WTC11 (cell line): ENCODE data around the gene ELOVL5. TPM values are rescaled to one million over a fixed set of nuclear protein-coding genes. Genes with fewer than 3 reads are reported as not detected.
"Not testable (repeated sequence)": the region's sequence is repeated elsewhere in the genome, so short reads cannot be mapped to it uniquely, and the experiment has no call there.

Source experiments
- ATAC-seq: fragments of 200-7000 bp; cut with Tn5 transposase; 2 replicates; pipeline ENCODE4 v1.10.0; 2021; ENCODE audit warnings: mild to moderate bottlenecking, moderate library complexity
- CTCF ChIA-PET: fragments of 300-600 bp; sonication (Branson Sonifier 250); formaldehyde crosslinking; loops from one replicate; lab custom pipeline; 2021; ENCODE audit warnings: antibody characterized with exemption; lab: Charles Lee
- POLR2A ChIA-PET: fragments of 350-600 bp; sonication (Branson Sonifier 250); formaldehyde crosslinking; loops from one replicate; lab custom pipeline; 2021; ENCODE audit warnings: antibody characterized with exemption; lab: Charles Lee
- DNase-seq: peaks from one replicate; pipeline ENCODE4 v3.0.0; 2021; ENCODE audit warnings: low spot score
- H3K27ac Mint-ChIP-seq: 2 replicates; pipeline ENCODE4 v1.8.0; 2021; ENCODE audit warnings: mixed read lengths
- H3K27me3 Mint-ChIP-seq: 2 replicates; pipeline ENCODE4 v1.8.0; 2021; ENCODE audit warnings: low read depth, mild to moderate bottlenecking, moderate library complexity, mixed read lengths
- H3K36me3 Mint-ChIP-seq: 2 replicates; pipeline ENCODE4 v1.8.0; 2021; ENCODE audit warnings: mixed read lengths
- H3K4me1 Mint-ChIP-seq: 2 replicates; pipeline ENCODE4 v1.8.0; 2022; ENCODE audit warnings: mixed read lengths
- H3K4me3 Mint-ChIP-seq: 2 replicates; pipeline ENCODE4 v1.8.0; 2021; ENCODE audit warnings: mild to moderate bottlenecking, moderate library complexity, mixed read lengths
- H3K9me3 Mint-ChIP-seq: 2 replicates; pipeline ENCODE4 v1.8.0; 2021; ENCODE audit warnings: mixed read lengths
- ARID4B ChIP-seq: sonication (generic); formaldehyde crosslinking; IDR thresholded peaks from 2 replicates; pipeline ENCODE4 v1.8.0; 2023; ENCODE audit warnings: missing genetic modification reagents, mild to moderate bottlenecking, borderline replicate concordance
- CREM ChIP-seq: sonication (generic); formaldehyde crosslinking; IDR thresholded peaks from 2 replicates; pipeline ENCODE4 v1.8.1; 2022; ENCODE audit warnings: mild to moderate bottlenecking, missing genetic modification reagents, moderate library complexity
- ESRRA ChIP-seq: sonication (generic); formaldehyde crosslinking; IDR thresholded peaks from 2 replicates; pipeline ENCODE4 v1.8.1; 2022; ENCODE audit warnings: mild to moderate bottlenecking, missing genetic modification reagents, borderline replicate concordance
- FOXK1 ChIP-seq: sonication (generic); formaldehyde crosslinking; IDR thresholded peaks from 2 replicates; pipeline ENCODE4 v1.8.0; 2022; ENCODE audit warnings: mild to moderate bottlenecking, moderate library complexity, missing genetic modification reagents
- KAT7 ChIP-seq: sonication (generic); formaldehyde crosslinking; IDR thresholded peaks from 2 replicates; pipeline ENCODE4 v1.8.1; 2023; ENCODE audit warnings: missing genetic modification reagents, mild to moderate bottlenecking, borderline replicate concordance
- OVOL2 ChIP-seq: fragments of 250-450 bp; sonication (Bioruptor Pico); IDR thresholded peaks from 2 replicates; pipeline ENCODE4 v1.9.0; 2021; ENCODE audit warnings: mild to moderate bottlenecking, borderline replicate concordance
- PREB ChIP-seq: sonication (generic); formaldehyde crosslinking; IDR thresholded peaks from 2 replicates; pipeline ENCODE4 v1.8.1; 2022; ENCODE audit warnings: mild to moderate bottlenecking, missing genetic modification reagents, moderate library complexity, borderline replicate concordance
- PRRX2 ChIP-seq: fragments of 250-450 bp; sonication (Bioruptor Pico); IDR thresholded peaks from 2 replicates; pipeline ENCODE4 v1.8.0; 2021; ENCODE audit warnings: mild to moderate bottlenecking
- RORB ChIP-seq: fragments of 250-450 bp; sonication (Bioruptor Pico); IDR thresholded peaks from 2 replicates; pipeline ENCODE4 v1.9.0; 2021; ENCODE audit warnings: mild to moderate bottlenecking
- TEAD1 ChIP-seq: sonication (generic); formaldehyde crosslinking; IDR thresholded peaks from 2 replicates; pipeline ENCODE4 v1.8.0; 2022; ENCODE audit warnings: mild to moderate bottlenecking, missing genetic modification reagents
- ZBTB21 ChIP-seq: sonication (generic); formaldehyde crosslinking; IDR thresholded peaks from 2 replicates; pipeline ENCODE4 v1.8.1; 2023; ENCODE audit warnings: mild to moderate bottlenecking, missing genetic modification reagents, borderline replicate concordance
- ZBTB43 ChIP-seq: sonication (generic); formaldehyde crosslinking; IDR thresholded peaks from 2 replicates; pipeline ENCODE4 v1.8.1; 2023; ENCODE audit warnings: mild to moderate bottlenecking, missing genetic modification reagents
- ZNF121 ChIP-seq: sonication (generic); formaldehyde crosslinking; IDR thresholded peaks from 2 replicates; pipeline ENCODE4 v1.8.0; 2023; ENCODE audit warnings: missing genetic modification reagents
- total RNA-seq: library from RNA; stranded (reverse); gene quantifications from 3 replicates; pipeline ENCODE4 v1.2.3, GENCODE V29; 2021
- TF ChIP-seq, protein P1 (sequence below): sonication (generic); formaldehyde crosslinking; IDR thresholded peaks from 2 replicates; pipeline ENCODE4 v1.8.1; 2023; ENCODE audit warnings: mild to moderate bottlenecking, missing genetic modification reagents
- TF ChIP-seq, protein P2 (sequence below): sonication (generic); formaldehyde crosslinking; IDR thresholded peaks from 2 replicates; pipeline ENCODE4 v1.8.1; 2022; ENCODE audit warnings: missing genetic modification reagents, borderline replicate concordance
- TF ChIP-seq, protein P3 (sequence below): sonication (generic); formaldehyde crosslinking; IDR thresholded peaks from 2 replicates; pipeline ENCODE4 v1.8.1; 2022; ENCODE audit warnings: low read depth, mild to moderate bottlenecking, moderate library complexity, missing genetic modification reagents, borderline replicate concordance
- TF ChIP-seq, protein P4 (sequence below): fragments of 250-450 bp; sonication (Bioruptor Pico); IDR thresholded peaks from 2 replicates; pipeline ENCODE4 v1.9.0; 2021; ENCODE audit warnings: mild to moderate bottlenecking
- TF ChIP-seq, protein P5 (sequence below): fragments of 250-450 bp; sonication (Bioruptor Pico); IDR thresholded peaks from 2 replicates; pipeline ENCODE4 v1.9.0; 2021; ENCODE audit warnings: mild to moderate bottlenecking

The ELOVL5 gene
- total RNA-seq, 1 experiment from 2014 or later, result 122 TPM

- TF ChIP-seq ARID4B (no peak), ESRRA (CRISPR knock-in tag) (no peak), PREB (CRISPR knock-in tag) (no peak)
- TF ChIP-seq, protein P1, sequence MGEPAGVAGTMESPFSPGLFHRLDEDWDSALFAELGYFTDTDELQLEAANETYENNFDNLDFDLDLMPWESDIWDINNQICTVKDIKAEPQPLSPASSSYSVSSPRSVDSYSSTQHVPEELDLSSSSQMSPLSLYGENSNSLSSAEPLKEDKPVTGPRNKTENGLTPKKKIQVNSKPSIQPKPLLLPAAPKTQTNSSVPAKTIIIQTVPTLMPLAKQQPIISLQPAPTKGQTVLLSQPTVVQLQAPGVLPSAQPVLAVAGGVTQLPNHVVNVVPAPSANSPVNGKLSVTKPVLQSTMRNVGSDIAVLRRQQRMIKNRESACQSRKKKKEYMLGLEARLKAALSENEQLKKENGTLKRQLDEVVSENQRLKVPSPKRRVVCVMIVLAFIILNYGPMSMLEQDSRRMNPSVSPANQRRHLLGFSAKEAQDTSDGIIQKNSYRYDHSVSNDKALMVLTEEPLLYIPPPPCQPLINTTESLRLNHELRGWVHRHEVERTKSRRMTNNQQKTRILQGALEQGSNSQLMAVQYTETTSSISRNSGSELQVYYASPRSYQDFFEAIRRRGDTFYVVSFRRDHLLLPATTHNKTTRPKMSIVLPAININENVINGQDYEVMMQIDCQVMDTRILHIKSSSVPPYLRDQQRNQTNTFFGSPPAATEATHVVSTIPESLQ (CRISPR knock-in tag), result no peak
Measured at GRCh38 chr6:53317861-53318260, 30.9 kb downstream of the ELOVL5 start (continued).

GRCh38 chr6:53317299-53317698, 31.5 kb downstream of the ELOVL5 start:
- DNase-seq, POLR2A ChIA-PET, H3K9me3 Mint-ChIP-seq, CTCF ChIA-PET, H3K36me3 Mint-ChIP-seq, H3K27me3 Mint-ChIP-seq, H3K4me3 Mint-ChIP-seq, ATAC-seq: not testable (repeated sequence)
- Mint-ChIP-seq H3K27ac (0 out of 2 replicates have a peak overlapping the region, but pooled peaks have one; percentile 76), H3K4me1 (peaks cover 30% of the 10 kb centered on the region)

DNA sequence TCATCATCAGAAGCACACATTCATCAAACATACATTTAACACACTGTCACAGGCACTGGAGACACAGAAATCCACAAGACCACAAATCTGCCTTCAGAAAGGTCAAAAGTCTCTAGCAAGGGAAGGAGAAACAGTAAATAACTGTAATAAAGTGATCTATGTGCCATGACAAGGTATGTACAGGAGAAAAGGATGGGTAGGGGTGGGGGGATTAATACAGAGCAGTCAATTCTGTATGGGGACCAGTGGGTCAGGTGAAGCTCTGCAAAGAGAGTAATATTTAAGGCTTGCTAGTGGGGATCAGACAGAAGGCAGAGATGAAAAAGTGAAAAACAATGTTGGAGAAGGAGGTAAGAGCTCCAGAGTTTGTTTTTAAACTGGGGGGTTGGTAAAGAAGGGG, 32.6 kb downstream of the ELOVL5 start:
- no peak for ATAC-seq
- H3K9me3 Mint-ChIP-seq, result no peaks in the 10 kb centered on the region
- TF ChIP-seq OVOL2, result no peak
- no peak for TF ChIP-seq FOXK1
- no peak for TF ChIP-seq ZBTB43 (CRISPR knock-in tag)
- no peak for TF ChIP-seq PRRX2 (CRISPR knock-in tag)
- TF ChIP-seq, protein P2, sequence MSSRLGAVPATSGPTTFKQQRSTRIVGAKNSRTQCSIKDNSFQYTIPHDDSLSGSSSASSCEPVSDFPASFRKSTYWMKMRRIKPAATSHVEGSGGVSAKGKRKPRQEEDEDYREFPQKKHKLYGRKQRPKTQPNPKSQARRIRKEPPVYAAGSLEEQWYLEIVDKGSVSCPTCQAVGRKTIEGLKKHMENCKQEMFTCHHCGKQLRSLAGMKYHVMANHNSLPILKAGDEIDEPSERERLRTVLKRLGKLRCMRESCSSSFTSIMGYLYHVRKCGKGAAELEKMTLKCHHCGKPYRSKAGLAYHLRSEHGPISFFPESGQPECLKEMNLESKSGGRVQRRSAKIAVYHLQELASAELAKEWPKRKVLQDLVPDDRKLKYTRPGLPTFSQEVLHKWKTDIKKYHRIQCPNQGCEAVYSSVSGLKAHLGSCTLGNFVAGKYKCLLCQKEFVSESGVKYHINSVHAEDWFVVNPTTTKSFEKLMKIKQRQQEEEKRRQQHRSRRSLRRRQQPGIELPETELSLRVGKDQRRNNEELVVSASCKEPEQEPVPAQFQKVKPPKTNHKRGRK (CRISPR knock-in tag), result no peak
- TF ChIP-seq, protein P3, sequence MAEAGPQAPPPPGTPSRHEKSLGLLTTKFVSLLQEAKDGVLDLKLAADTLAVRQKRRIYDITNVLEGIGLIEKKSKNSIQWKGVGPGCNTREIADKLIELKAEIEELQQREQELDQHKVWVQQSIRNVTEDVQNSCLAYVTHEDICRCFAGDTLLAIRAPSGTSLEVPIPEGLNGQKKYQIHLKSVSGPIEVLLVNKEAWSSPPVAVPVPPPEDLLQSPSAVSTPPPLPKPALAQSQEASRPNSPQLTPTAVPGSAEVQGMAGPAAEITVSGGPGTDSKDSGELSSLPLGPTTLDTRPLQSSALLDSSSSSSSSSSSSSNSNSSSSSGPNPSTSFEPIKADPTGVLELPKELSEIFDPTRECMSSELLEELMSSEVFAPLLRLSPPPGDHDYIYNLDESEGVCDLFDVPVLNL, result no peak
- no peak for TF ChIP-seq RORB (CRISPR knock-in tag)
- no peak for TF ChIP-seq CREM
- TF ChIP-seq TEAD1 (CRISPR knock-in tag), result no peak
- TF ChIP-seq, protein P4, sequence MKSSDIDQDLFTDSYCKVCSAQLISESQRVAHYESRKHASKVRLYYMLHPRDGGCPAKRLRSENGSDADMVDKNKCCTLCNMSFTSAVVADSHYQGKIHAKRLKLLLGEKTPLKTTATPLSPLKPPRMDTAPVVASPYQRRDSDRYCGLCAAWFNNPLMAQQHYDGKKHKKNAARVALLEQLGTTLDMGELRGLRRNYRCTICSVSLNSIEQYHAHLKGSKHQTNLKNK (CRISPR knock-in tag), result no peak
- TF ChIP-seq ZBTB21 (CRISPR knock-in tag), result no peak
- TF ChIP-seq KAT7 (CRISPR knock-in tag), result no peak
- no peak for TF ChIP-seq ZNF121 (CRISPR knock-in tag)
- TF ChIP-seq, protein P5, sequence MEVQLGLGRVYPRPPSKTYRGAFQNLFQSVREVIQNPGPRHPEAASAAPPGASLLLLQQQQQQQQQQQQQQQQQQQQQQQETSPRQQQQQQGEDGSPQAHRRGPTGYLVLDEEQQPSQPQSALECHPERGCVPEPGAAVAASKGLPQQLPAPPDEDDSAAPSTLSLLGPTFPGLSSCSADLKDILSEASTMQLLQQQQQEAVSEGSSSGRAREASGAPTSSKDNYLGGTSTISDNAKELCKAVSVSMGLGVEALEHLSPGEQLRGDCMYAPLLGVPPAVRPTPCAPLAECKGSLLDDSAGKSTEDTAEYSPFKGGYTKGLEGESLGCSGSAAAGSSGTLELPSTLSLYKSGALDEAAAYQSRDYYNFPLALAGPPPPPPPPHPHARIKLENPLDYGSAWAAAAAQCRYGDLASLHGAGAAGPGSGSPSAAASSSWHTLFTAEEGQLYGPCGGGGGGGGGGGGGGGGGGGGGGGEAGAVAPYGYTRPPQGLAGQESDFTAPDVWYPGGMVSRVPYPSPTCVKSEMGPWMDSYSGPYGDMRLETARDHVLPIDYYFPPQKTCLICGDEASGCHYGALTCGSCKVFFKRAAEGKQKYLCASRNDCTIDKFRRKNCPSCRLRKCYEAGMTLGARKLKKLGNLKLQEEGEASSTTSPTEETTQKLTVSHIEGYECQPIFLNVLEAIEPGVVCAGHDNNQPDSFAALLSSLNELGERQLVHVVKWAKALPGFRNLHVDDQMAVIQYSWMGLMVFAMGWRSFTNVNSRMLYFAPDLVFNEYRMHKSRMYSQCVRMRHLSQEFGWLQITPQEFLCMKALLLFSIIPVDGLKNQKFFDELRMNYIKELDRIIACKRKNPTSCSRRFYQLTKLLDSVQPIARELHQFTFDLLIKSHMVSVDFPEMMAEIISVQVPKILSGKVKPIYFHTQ, result no peak

More for the DNA sequence above, 32.6 kb downstream of the ELOVL5 start:
- ChIA-PET POLR2A (no interaction called here), CTCF (no interaction called here)
- peaks cover 4% of the 10 kb centered on the region; the same call in 1 of the 2 replicates for H3K36me3 Mint-ChIP-seq
- H3K4me1 Mint-ChIP-seq, result peaks cover 28% of the 10 kb centered on the region
- H3K27ac Mint-ChIP-seq, result no peak overlapping the region
- H3K27me3 Mint-ChIP-seq, result no peaks in the 10 kb centered on the region
- H3K4me3 Mint-ChIP-seq, result no peak overlapping the region
- no peak for DNase-seq
